HG03460 (cell line): ENCODE measurements around the gene RBP5.

Source experiments
- ATAC-seq: cut with Tn5 transposase; IDR thresholded peaks from one replicate; pipeline ENCODE4 v1.9.1; 2021; ENCODE audit not compliant: unreplicated experiment

Gene RBP5

GRCh38 chr12:7076493-7076892 lies 52.2 kb downstream of the RBP5 start:
- no peak for ATAC-seq

- no peak for ATAC-seq
These were observed 52.8 kb downstream of the RBP5 start for GRCh38 chr12:7075939-7076338.

GRCh38 chr12:7075518-7075917 lies 53.2 kb downstream of the RBP5 start:
- ATAC-seq: no peak

GRCh38 chr12:7073946-7074345 lies 54.7 kb downstream of the RBP5 start:
- ATAC-seq: no peak
